GM23338 (cell line): Measurements from ENCODE around the gene ANOS1. TPM values are rescaled to one million over a fixed set of nuclear protein-coding genes. Genes with fewer than 3 reads are reported as not detected.

Experiments used
- ATAC-seq: fragments of 200-7000 bp; cut with Tn5 transposase; 3 replicates; pipeline ENCODE4 v1.9.1; 2020
- DNase-seq: peaks from one replicate; pipeline ENCODE4 v3.0.0-alpha.2; 2015; ENCODE audit warnings: low spot score
- H2AFZ ChIP-seq: fragments of 200-600 bp; sonication (generic); 2 replicates; pipeline ENCODE4 v1.8.0; 2016; ENCODE audit warnings: antibody characterized with exemption, mild to moderate bottlenecking, moderate library complexity
- H3F3A ChIP-seq: fragments of 200-600 bp; sonication (generic); replicated peaks from 2 replicates; pipeline ENCODE4 v1.8.0; 2017; ENCODE audit warnings: antibody characterized with exemption, mixed run types, low read depth
- H3K27ac ChIP-seq: fragments of 200-600 bp; sonication (generic); 2 replicates; pipeline ENCODE4 v1.6.1; 2016; ENCODE audit warnings: low read depth
- H3K27me3 ChIP-seq: fragments of 200-600 bp; sonication (generic); 2 replicates; pipeline ENCODE4 v1.8.0; 2016; ENCODE audit warnings: mild to moderate bottlenecking, mixed run types, moderate library complexity; ENCODE audit not compliant: insufficient read depth
- H3K36me3 ChIP-seq: fragments of 200-600 bp; sonication (generic); 2 replicates; pipeline ENCODE4 v1.8.0; 2016; ENCODE audit warnings: mild to moderate bottlenecking; ENCODE audit not compliant: insufficient read depth
- H3K4me1 ChIP-seq: fragments of 200-600 bp; sonication (generic); 2 replicates; pipeline ENCODE4 v1.8.0; 2016; ENCODE audit warnings: mild to moderate bottlenecking, moderate library complexity; ENCODE audit not compliant: insufficient read depth
- H3K4me2 ChIP-seq: fragments of 200-600 bp; sonication (generic); 2 replicates; pipeline ENCODE4 v1.7.1; 2017; ENCODE audit warnings: mixed run types
- H3K4me3 ChIP-seq: fragments of 200-600 bp; sonication (generic); 2 replicates; pipeline ENCODE4 v1.6.1; 2016; ENCODE audit warnings: mixed run types
- H3K79me2 ChIP-seq: fragments of 200-600 bp; sonication (generic); replicated peaks from 2 replicates; pipeline ENCODE4 v1.8.0; 2017; ENCODE audit warnings: mild to moderate bottlenecking; ENCODE audit not compliant: insufficient read depth
- H3K9me2 ChIP-seq: fragments of 200-600 bp; sonication (generic); 2 replicates; pipeline ENCODE4 v1.8.0; 2017; ENCODE audit not compliant: insufficient read depth
- H4K20me1 ChIP-seq: fragments of 200-600 bp; sonication (generic); replicated peaks from 2 replicates; pipeline ENCODE4 v1.8.0; 2017; ENCODE audit warnings: mild to moderate bottlenecking; ENCODE audit not compliant: insufficient read depth
- H3K27ac Mint-ChIP-seq: 2 replicates; pipeline ENCODE4 v1.8.0; 2020; ENCODE audit warnings: inconsistent platforms, mild to moderate bottlenecking, moderate library complexity, mixed read lengths
- H3K27me3 Mint-ChIP-seq: 3 replicates; pipeline ENCODE4 v1.8.0; 2022; ENCODE audit warnings: low read depth, mild to moderate bottlenecking, moderate library complexity, mixed read lengths, inconsistent platforms; ENCODE audit not compliant: insufficient read depth, poor library complexity
- H3K36me3 Mint-ChIP-seq: 3 replicates; pipeline ENCODE4 v1.8.0; 2021; ENCODE audit warnings: low read depth, mild to moderate bottlenecking, inconsistent platforms, moderate library complexity, mixed read lengths
- H3K4me1 Mint-ChIP-seq: 3 replicates; pipeline ENCODE4 v1.8.0; 2020; ENCODE audit warnings: mild to moderate bottlenecking, inconsistent platforms, mixed read lengths
- H3K4me3 Mint-ChIP-seq: 3 replicates; pipeline ENCODE4 v1.8.0; 2021; ENCODE audit warnings: moderate library complexity, mild to moderate bottlenecking, inconsistent platforms, mixed read lengths
- H3K9me3 Mint-ChIP-seq: 3 replicates; pipeline ENCODE4 v1.8.0; 2020; ENCODE audit warnings: moderate library complexity, mild to moderate bottlenecking, inconsistent platforms, mixed read lengths
- CREB1 ChIP-seq: fragments of 250-450 bp; sonication (Bioruptor Pico); IDR thresholded peaks from 2 replicates; pipeline ENCODE4 v1.5.0; 2020; ENCODE audit warnings: low read depth, mild to moderate bottlenecking, moderate library complexity
- CTCF ChIP-seq, 2 experiments: fragments of 200-600 bp in 1 of 2; sonication (generic) in 1 of 2; conservative IDR thresholded peaks; 2 replicates each; pipeline versions ENCODE4 v1.5.1 to v1.6.1; 2016 to 2017; ENCODE audit warnings: antibody characterized with exemption in 2 of 2, low read depth in 2 of 2, mild to moderate bottlenecking in 2 of 2, moderate library complexity in 1 of 2
- ETS1 ChIP-seq: IDR thresholded peaks from 2 replicates; pipeline ENCODE4 v1.6.1; 2016; ENCODE audit warnings: antibody characterized with exemption
- EZH2 ChIP-seq: fragments of 200-600 bp; sonication (generic); IDR thresholded peaks from one replicate; pipeline ENCODE4 v1.8.0; 2017; ENCODE audit warnings: antibody characterized with exemption, mild to moderate bottlenecking, low read depth; ENCODE audit not compliant: unreplicated experiment
- EZH2phosphoT487 ChIP-seq: fragments of 200-600 bp; sonication (generic); IDR thresholded peaks from one replicate; pipeline ENCODE4 v1.8.1; 2018; ENCODE audit warnings: antibody characterized with exemption; ENCODE audit not compliant: unreplicated experiment
- JUNB ChIP-seq: IDR thresholded peaks from one replicate; pipeline ENCODE4 v1.6.1; 2016; ENCODE audit warnings: antibody characterized with exemption; ENCODE audit not compliant: unreplicated experiment
- NANOG ChIP-seq: IDR thresholded peaks from 2 replicates; pipeline ENCODE4 v1.6.1; 2016; ENCODE audit warnings: antibody characterized with exemption, borderline replicate concordance
- POLR2AphosphoS5 ChIP-seq: IDR thresholded peaks from 2 replicates; pipeline ENCODE4 v1.6.1; 2016; ENCODE audit warnings: antibody characterized with exemption, low read depth
- STAT1 ChIP-seq: IDR thresholded peaks from one replicate; pipeline ENCODE4 v1.6.1; 2016; ENCODE audit warnings: antibody characterized with exemption; ENCODE audit not compliant: unreplicated experiment
- ZNF114 ChIP-seq: fragments of 250-450 bp; sonication (Bioruptor Pico); IDR thresholded peaks from 2 replicates; pipeline ENCODE4 v1.5.0; 2020; ENCODE audit warnings: mild to moderate bottlenecking, moderate library complexity
- ZNF331 ChIP-seq: fragments of 250-450 bp; sonication (Bioruptor Pico); IDR thresholded peaks from 2 replicates; pipeline ENCODE4 v1.5.0; 2020; ENCODE audit warnings: low read depth, mild to moderate bottlenecking, moderate library complexity
- polyA plus RNA-seq: library from polyadenylated mRNA; unstranded; fragments of >200 nt; fragmentation: Nextera tagmentation; extraction: Ambion mirVana; gene quantifications from 2 replicates; pipeline ENCODE4 v1.2.1, GENCODE V29; 2016
- total RNA-seq: library from RNA; depleted of rRNA; stranded (reverse); fragments of >200 nt; shearing (Covaris generic); gene quantifications from 2 replicates; pipeline ENCODE4 v1.2.3, GENCODE V29; 2014
- TF ChIP-seq, protein P1 (sequence below): IDR thresholded peaks from one replicate; pipeline ENCODE4 v1.6.1; 2018; ENCODE audit warnings: antibody characterized with exemption; ENCODE audit not compliant: unreplicated experiment
- TF ChIP-seq, protein P2 (sequence below): fragments of 250-450 bp; sonication (Bioruptor Pico); IDR thresholded peaks from 2 replicates; pipeline ENCODE4 v1.5.0; 2020; ENCODE audit warnings: mild to moderate bottlenecking, moderate library complexity

Gene ANOS1
- total and polyA plus RNA-seq, 2 experiments from 2014 or later: 21.8 to 68.5 TPM

DNA sequence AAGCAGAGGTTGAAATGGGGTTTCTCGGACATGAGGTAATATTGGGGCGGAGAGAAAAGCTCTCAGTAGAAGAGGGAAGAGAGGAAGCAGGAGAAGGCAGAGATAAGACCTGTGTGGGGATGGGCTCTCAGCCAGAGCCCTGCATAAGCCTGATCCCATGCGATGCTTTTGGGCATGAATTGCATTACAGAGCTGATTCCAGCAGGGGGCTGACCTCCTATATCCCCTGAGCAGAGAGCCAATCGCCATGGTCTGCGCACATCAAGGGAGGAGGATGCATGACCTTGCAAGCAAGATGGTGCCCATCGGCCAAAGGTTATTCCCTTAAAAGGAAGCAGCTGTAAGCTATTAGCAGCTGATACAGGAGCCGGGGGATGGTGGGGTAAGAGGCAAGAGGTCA lies 7.6 kb downstream of the ANOS1 start:
- peaks cover 81% of the 10 kb centered on the region for H3K4me1 Mint-ChIP-seq
- DNase-seq (peak; percentile 83), ATAC-seq (peak; percentile 86)
- Histone ChIP-seq H3F3A (no peaks in the 10 kb centered on the region), H3K79me2 (peaks cover 92% of the 10 kb centered on the region), H3K4me1 (peaks cover 62% of the 10 kb centered on the region), H4K20me1 (peaks cover 11% of the 10 kb centered on the region; the same call in 1 of the 2 replicates), H3K27ac (no peak overlapping the region), H3K27me3 (no peaks in the 10 kb centered on the region), H3K4me2 (peak overlapping the region; percentile 53; the same call in 1 of the 2 replicates), H3K4me3 (no peak overlapping the region), H2AFZ (no peak overlapping the region), H3K36me3 (no peaks in the 10 kb centered on the region), H3K9me2 (no peaks in the 10 kb centered on the region)
- H3K27ac Mint-ChIP-seq: peak overlapping the region; percentile 87
- H3K4me3 Mint-ChIP-seq: peak overlapping the region; percentile 45; the same call in 2 of the 3 replicates
- H3K27me3 Mint-ChIP-seq: peaks cover 6% of the 10 kb centered on the region
- peaks cover 50% of the 10 kb centered on the region for H3K36me3 Mint-ChIP-seq
- TF ChIP-seq STAT1 (no peak), ZNF114 (CRISPR knock-in tag) (no peak), CTCF (conservative IDR thresholded peaks at IDR 0.05; ENCODE audit: low read depth in 2 of 2) (peak; percentile 36 to 47; a peak in 3 of 4 replicates), EZH2phosphoT487 (no peak), NANOG (no peak), POLR2AphosphoS5 (no peak), ETS1 (no peak), ZNF331 (no peak), EZH2 (no peak), JUNB (no peak), CREB1 (CRISPR knock-in tag) (peak; percentile 15; the same call in 1 of the 2 replicates)
- TF ChIP-seq, protein P1, sequence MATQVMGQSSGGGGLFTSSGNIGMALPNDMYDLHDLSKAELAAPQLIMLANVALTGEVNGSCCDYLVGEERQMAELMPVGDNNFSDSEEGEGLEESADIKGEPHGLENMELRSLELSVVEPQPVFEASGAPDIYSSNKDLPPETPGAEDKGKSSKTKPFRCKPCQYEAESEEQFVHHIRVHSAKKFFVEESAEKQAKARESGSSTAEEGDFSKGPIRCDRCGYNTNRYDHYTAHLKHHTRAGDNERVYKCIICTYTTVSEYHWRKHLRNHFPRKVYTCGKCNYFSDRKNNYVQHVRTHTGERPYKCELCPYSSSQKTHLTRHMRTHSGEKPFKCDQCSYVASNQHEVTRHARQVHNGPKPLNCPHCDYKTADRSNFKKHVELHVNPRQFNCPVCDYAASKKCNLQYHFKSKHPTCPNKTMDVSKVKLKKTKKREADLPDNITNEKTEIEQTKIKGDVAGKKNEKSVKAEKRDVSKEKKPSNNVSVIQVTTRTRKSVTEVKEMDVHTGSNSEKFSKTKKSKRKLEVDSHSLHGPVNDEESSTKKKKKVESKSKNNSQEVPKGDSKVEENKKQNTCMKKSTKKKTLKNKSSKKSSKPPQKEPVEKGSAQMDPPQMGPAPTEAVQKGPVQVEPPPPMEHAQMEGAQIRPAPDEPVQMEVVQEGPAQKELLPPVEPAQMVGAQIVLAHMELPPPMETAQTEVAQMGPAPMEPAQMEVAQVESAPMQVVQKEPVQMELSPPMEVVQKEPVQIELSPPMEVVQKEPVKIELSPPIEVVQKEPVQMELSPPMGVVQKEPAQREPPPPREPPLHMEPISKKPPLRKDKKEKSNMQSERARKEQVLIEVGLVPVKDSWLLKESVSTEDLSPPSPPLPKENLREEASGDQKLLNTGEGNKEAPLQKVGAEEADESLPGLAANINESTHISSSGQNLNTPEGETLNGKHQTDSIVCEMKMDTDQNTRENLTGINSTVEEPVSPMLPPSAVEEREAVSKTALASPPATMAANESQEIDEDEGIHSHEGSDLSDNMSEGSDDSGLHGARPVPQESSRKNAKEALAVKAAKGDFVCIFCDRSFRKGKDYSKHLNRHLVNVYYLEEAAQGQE: no peak
- TF ChIP-seq, protein P2, sequence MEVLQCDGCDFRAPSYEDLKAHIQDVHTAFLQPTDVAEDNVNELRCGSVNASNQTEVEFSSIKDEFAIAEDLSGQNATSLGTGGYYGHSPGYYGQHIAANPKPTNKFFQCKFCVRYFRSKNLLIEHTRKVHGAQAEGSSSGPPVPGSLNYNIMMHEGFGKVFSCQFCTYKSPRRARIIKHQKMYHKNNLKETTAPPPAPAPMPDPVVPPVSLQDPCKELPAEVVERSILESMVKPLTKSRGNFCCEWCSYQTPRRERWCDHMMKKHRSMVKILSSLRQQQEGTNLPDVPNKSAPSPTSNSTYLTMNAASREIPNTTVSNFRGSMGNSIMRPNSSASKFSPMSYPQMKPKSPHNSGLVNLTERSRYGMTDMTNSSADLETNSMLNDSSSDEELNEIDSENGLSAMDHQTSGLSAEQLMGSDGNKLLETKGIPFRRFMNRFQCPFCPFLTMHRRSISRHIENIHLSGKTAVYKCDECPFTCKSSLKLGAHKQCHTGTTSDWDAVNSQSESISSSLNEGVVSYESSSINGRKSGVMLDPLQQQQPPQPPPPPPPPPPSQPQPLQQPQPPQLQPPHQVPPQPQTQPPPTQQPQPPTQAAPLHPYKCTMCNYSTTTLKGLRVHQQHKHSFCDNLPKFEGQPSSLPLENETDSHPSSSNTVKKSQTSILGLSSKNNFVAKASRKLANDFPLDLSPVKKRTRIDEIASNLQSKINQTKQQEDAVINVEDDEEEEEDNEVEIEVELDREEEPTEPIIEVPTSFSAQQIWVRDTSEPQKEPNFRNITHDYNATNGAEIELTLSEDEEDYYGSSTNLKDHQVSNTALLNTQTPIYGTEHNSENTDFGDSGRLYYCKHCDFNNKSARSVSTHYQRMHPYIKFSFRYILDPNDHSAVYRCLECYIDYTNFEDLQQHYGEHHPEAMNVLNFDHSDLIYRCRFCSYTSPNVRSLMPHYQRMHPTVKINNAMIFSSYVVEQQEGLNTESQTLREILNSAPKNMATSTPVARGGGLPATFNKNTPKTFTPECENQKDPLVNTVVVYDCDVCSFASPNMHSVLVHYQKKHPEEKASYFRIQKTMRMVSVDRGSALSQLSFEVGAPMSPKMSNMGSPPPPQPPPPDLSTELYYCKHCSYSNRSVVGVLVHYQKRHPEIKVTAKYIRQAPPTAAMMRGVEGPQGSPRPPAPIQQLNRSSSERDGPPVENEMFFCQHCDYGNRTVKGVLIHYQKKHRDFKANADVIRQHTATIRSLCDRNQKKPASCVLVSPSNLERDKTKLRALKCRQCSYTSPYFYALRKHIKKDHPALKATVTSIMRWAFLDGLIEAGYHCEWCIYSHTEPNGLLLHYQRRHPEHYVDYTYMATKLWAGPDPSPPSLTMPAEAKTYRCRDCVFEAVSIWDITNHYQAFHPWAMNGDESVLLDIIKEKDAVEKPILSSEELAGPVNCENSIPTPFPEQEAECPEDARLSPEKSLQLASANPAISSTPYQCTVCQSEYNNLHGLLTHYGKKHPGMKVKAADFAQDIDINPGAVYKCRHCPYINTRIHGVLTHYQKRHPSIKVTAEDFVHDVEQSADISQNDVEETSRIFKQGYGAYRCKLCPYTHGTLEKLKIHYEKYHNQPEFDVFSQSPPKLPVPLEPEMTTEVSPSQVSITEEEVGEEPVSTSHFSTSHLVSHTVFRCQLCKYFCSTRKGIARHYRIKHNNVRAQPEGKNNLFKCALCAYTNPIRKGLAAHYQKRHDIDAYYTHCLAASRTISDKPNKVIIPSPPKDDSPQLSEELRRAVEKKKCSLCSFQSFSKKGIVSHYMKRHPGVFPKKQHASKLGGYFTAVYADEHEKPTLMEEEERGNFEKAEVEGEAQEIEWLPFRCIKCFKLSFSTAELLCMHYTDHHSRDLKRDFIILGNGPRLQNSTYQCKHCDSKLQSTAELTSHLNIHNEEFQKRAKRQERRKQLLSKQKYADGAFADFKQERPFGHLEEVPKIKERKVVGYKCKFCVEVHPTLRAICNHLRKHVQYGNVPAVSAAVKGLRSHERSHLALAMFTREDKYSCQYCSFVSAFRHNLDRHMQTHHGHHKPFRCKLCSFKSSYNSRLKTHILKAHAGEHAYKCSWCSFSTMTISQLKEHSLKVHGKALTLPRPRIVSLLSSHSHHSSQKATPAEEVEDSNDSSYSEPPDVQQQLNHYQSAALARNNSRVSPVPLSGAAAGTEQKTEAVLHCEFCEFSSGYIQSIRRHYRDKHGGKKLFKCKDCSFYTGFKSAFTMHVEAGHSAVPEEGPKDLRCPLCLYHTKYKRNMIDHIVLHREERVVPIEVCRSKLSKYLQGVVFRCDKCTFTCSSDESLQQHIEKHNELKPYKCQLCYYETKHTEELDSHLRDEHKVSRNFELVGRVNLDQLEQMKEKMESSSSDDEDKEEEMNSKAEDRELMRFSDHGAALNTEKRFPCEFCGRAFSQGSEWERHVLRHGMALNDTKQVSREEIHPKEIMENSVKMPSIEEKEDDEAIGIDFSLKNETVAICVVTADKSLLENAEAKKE (CRISPR knock-in tag): 0 out of 2 replicates have a peak, but pooled peaks have one; percentile 2
- H3K9me3 Mint-ChIP-seq: no peaks in the 10 kb centered on the region
